ENCODE measurements around the gene SYF2. TPM values are rescaled to one million over a fixed set of nuclear protein-coding genes. Genes with fewer than 3 reads are reported as not detected.
A peak's percentile ranks its signal among the peaks of the same experiment; 100 is the strongest.
"Not testable (repeated sequence)": the region's sequence is repeated elsewhere in the genome, so short reads cannot be mapped to it uniquely, and the experiment has no call there.

SYF2 gene
- polyA plus RNA-seq, 1 experiment = 15.0 TPM

- ChIA-PET CTCF (no interaction called here), POLR2A (no interaction called here)
- Histone ChIP-seq H3K27me3 (ENCODE audit: control insufficient read depth, insufficient read depth, low read length) (no peaks in the 10 kb centered on the region), H3K36me3 (ENCODE audit: control insufficient read depth, insufficient read depth, low read length) (peaks cover 3% of the 10 kb centered on the region; the same call in 1 of the 2 replicates), H3K4me3 (ENCODE audit: low read depth, low read length) (no peak overlapping the region)
- no peak for TF ChIP-seq CTCF (IDR thresholded peaks at IDR 0.05; ENCODE audit: insufficient read depth, low read depth, low read length)
- no peak for DNase-seq (ENCODE audit: low read depth)
These were observed 5.7 kb upstream of the SYF2 start for GRCh38 chr1:25238046-25238445.

GRCh38 chr1:25236261-25236660, 4.0 kb upstream of the SYF2 start:
- H3K27me3 ChIP-seq (ENCODE audit: control insufficient read depth, insufficient read depth, low read length); H3K36me3 ChIP-seq (ENCODE audit: control insufficient read depth, insufficient read depth, low read length); DNase-seq (ENCODE audit: low read depth); POLR2A ChIA-PET; H3K4me3 ChIP-seq (ENCODE audit: low read depth, low read length): not testable (repeated sequence)
- CTCF ChIA-PET = interaction anchor here (0.6 kb wide), 1 partner anchor 618 kb away, joined by 3 read pairs; no protein-coding TSS in a partner anchor

GRCh38 chr1:25235411-25235810, 3.1 kb upstream of the SYF2 start:
- POLR2A ChIA-PET = interaction anchor here (0.7 kb wide), 1 partner anchor 1259 kb away, joined by 3 read pairs; no protein-coding TSS in a partner anchor
- H3K4me3 ChIP-seq (ENCODE audit: low read depth, low read length); H3K27me3 ChIP-seq (ENCODE audit: control insufficient read depth, insufficient read depth, low read length): not testable (repeated sequence)

GRCh38 chr1:25232866-25233784, 823 bp upstream of the SYF2 start:
- ChIA-PET POLR2A (interaction anchor here (0.5 to 1.1 kb wide), 4 partner anchors 15 to 47 kb away, joined by 3 to 11 read pairs (median 5); partner anchors contain the start of gene RSRP1), CTCF (interaction anchor here (0.8 to 2.0 kb wide), 6 partner anchors 8 to 398 kb away, joined by 3 to 6 read pairs (median 4); no protein-coding TSS in a partner anchor)
- 0 out of 2 replicates have a peak, but pooled peaks cover 1% of the 10 kb centered on the region for H3K36me3 ChIP-seq (ENCODE audit: control insufficient read depth, insufficient read depth, low read length)
- no peak for DNase-seq (ENCODE audit: low read depth)
- H3K27me3 ChIP-seq (ENCODE audit: control insufficient read depth, insufficient read depth, low read length) = no peaks in the 10 kb centered on the region
- H3K4me3 ChIP-seq (ENCODE audit: low read depth, low read length) = peak overlapping the region; percentile 70
- TF ChIP-seq CTCF (IDR thresholded peaks at IDR 0.05; ENCODE audit: insufficient read depth, low read depth, low read length) = no peak

More at GRCh38 chr1:25235411-25235810, 3.1 kb upstream of the SYF2 start:
- CTCF ChIA-PET; H3K36me3 ChIP-seq (ENCODE audit: control insufficient read depth, insufficient read depth, low read length); DNase-seq (ENCODE audit: low read depth): not testable (repeated sequence)

GRCh38 chr1:25223471-25223870, 8.8 kb downstream of the SYF2 start:
- ChIA-PET POLR2A (no interaction called here), CTCF (interaction anchor here (0.6 to 1.2 kb wide), 2 partner anchors 11 to 608 kb away, joined by 3 read pairs; no protein-coding TSS in a partner anchor)
- Histone ChIP-seq H3K4me3 (ENCODE audit: low read depth, low read length) (no peak overlapping the region), H3K27me3 (ENCODE audit: control insufficient read depth, insufficient read depth, low read length) (no peaks in the 10 kb centered on the region), H3K36me3 (ENCODE audit: control insufficient read depth, insufficient read depth, low read length) (peaks cover 12% of the 10 kb centered on the region)
- no peak for DNase-seq (ENCODE audit: low read depth)
- no peak for TF ChIP-seq CTCF (IDR thresholded peaks at IDR 0.05; ENCODE audit: insufficient read depth, low read depth, low read length)

GRCh38 chr1:25222606-25223005, 9.7 kb downstream of the SYF2 start:
- no peak for DNase-seq (ENCODE audit: low read depth)
- H3K27me3 ChIP-seq (ENCODE audit: control insufficient read depth, insufficient read depth, low read length) = no peaks in the 10 kb centered on the region
- peaks cover 10% of the 10 kb centered on the region for H3K36me3 ChIP-seq (ENCODE audit: control insufficient read depth, insufficient read depth, low read length)
- H3K4me3 ChIP-seq (ENCODE audit: low read depth, low read length) = no peak overlapping the region
- TF ChIP-seq CTCF (IDR thresholded peaks at IDR 0.05; ENCODE audit: insufficient read depth, low read depth, low read length) = no peak
- CTCF ChIA-PET = interaction anchor here (1.2 to 3.9 kb wide), 2 partner anchors 10 to 17 kb away, joined by 3 to 18 read pairs; no protein-coding TSS in a partner anchor
- POLR2A ChIA-PET = no interaction called here

Measured in BJ (cell line).